Astrocyte of the spinal cord (primary cell): ENCODE measurements around the gene FREM2.

Experiments
- DNase-seq: peaks from one replicate; pipeline ENCODE4 v3.0.0; 2011; ENCODE audit warnings: low read depth, low spot score
- H3K4me3 ChIP-seq: 2 replicates; pipeline ENCODE4 v1.5.1; 2011; ENCODE audit warnings: low read depth, mild to moderate bottlenecking, low read length, moderate library complexity
- in situ Hi-C: cut with HindIII; loops from 2 replicates; pipeline ENCODE4 v1.10.0; 2017; ENCODE audit warnings: low sequenced_read_pairs
- TF ChIP-seq, protein P1 (sequence below): IDR thresholded peaks from 2 replicates; pipeline ENCODE4 v1.5.1; 2012; ENCODE audit warnings: low read depth, mild to moderate bottlenecking, low read length, inconsistent platforms

Gene FREM2

GRCh38 chr13:38705365-38705764 lies 18.5 kb downstream of the FREM2 start:
- H3K4me3 ChIP-seq = no peak overlapping the region
- DNase-seq = no peak
- TF ChIP-seq, protein P1, sequence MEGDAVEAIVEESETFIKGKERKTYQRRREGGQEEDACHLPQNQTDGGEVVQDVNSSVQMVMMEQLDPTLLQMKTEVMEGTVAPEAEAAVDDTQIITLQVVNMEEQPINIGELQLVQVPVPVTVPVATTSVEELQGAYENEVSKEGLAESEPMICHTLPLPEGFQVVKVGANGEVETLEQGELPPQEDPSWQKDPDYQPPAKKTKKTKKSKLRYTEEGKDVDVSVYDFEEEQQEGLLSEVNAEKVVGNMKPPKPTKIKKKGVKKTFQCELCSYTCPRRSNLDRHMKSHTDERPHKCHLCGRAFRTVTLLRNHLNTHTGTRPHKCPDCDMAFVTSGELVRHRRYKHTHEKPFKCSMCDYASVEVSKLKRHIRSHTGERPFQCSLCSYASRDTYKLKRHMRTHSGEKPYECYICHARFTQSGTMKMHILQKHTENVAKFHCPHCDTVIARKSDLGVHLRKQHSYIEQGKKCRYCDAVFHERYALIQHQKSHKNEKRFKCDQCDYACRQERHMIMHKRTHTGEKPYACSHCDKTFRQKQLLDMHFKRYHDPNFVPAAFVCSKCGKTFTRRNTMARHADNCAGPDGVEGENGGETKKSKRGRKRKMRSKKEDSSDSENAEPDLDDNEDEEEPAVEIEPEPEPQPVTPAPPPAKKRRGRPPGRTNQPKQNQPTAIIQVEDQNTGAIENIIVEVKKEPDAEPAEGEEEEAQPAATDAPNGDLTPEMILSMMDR = no peak
- in situ Hi-C loops = no loop called here

- in situ Hi-C loops = no loop called here
- TF ChIP-seq, protein P1 = no peak
Observed at GRCh38 chr13:38707460-38707859, 20.6 kb downstream of the FREM2 start.

GRCh38 chr13:38713046-38713445 lies 26.2 kb downstream of the FREM2 start:
- H3K4me3 ChIP-seq = no peak overlapping the region
- in situ Hi-C loops = no loop called here
- TF ChIP-seq, protein P1 = no peak
- no peak for DNase-seq

More at GRCh38 chr13:38707460-38707859, 20.6 kb downstream of the FREM2 start:
- no peak overlapping the region for H3K4me3 ChIP-seq
- DNase-seq = no peak

GRCh38 chr13:38718374-38718773 lies 31.5 kb downstream of the FREM2 start:
- in situ Hi-C loops = no loop called here
- TF ChIP-seq, protein P1 = no peak
- H3K4me3 ChIP-seq = no peak overlapping the region
- no peak for DNase-seq

- in situ Hi-C loops = no loop called here
- no peak overlapping the region for H3K4me3 ChIP-seq
- DNase-seq = no peak
- TF ChIP-seq, protein P1 = no peak
Observed at GRCh38 chr13:38730332-38730731, 43.5 kb downstream of the FREM2 start.

DNA sequence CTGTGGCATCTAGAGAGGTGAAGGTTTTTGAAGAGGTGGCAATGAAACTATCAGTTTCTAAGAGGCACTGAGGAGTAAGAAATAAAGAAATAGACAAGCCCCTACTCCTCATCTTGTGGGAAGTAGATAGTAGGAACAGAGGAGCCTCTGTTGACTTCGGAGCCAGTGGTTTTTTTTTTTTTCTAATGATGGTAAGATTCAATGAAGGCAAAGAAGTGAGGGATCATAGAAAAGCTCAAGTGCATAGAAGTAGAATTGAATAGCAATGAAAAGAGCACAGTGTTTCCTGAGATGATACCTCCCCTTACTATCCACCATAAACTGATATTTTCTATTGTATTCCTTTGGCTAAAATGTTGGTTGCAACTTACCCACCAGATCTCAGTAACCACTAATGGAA lies 46.3 kb downstream of the FREM2 start:
- no peak overlapping the region for H3K4me3 ChIP-seq
- in situ Hi-C loops = no loop called here
- TF ChIP-seq, protein P1 = no peak
- no peak for DNase-seq
